AML-193 (cell line): ENCODE results near the gene ESCO1.
"Not testable (repeated sequence)": the region's sequence is repeated elsewhere in the genome, so short reads cannot be mapped to it uniquely, and the experiment has no call there.

Source experiments
- DNase-seq, 2 experiments: peaks; one replicate each; lab custom pipeline; 2025; lab: John Stamatoyannopoulos, UW

The ESCO1 gene

DNA sequence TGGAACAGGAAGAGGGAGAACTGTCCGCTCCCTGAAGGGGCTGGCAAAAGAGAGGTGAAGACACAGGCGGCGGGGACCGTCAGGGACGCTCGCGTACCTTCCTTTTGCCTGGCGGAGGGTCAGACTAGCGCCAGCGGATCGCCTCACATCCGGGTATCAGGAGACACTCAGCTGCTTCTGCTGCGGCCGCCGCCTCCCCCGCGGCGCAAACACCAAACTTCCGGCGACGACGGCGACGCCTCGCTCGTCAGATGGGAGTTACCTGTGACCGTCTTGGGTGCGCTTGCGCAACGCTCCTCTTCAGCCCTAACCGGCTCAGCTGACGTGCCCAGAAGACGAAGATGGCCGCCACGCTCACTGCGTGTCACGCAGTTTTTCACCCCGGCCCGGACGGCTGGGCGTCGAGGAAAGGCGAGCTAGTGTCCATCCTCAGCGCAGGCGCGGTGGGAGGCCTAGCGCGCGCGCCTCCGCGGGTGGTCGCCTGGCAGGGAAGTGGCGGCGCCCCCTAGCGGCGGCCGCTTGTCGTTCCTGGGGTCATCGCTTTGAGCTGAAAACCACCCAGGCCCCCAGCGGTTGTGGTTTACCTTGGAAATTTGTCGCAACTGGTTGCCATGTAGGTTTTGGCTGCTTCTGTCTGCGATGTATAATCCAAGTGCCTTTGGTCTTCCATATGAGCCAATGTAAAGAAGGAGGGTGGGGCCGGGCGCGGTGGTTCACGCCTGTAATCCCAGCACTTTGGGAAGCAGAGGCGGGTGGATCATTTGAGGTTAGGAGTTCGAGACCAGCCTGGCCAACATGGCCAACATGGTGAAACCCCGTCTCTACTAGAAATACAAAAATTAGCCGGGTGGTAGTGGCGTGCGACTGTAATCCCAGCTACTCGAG lies at the start of gene ESCO1:
ESCO1 (minus strand) TSS at position 179 of the 885 bp plus-strand sequence. CDS start 25,861 bp downstream, outside the sequence.
- DNase-seq: peak; percentile 97 to 99

- not testable (repeated sequence) for DNase-seq
Observed at GRCh38 chr18:21640375-21640774, 39.9 kb upstream of the ESCO1 start.

DNA sequence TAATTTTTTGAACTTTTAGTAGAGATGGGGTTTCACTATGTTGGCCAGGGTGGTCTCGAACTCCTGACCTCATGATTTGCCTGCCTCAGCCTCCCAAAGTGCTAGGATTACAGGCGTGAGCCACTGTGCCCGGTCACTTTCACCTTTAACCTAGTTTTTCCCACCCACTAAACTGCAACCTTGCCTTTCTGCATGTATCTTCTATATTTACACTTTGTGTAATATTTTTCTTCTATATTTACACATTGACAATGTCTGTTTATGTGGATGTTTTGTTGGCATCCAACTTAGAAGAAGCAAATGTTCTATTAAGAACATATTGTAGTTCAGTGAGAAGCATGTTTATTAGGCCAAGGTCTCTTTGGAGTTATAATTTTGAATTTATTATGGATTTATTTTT lies 38.3 kb upstream of the ESCO1 start:
- no peak for DNase-seq

- no peak for DNase-seq
Observed at GRCh38 chr18:21636769-21637168, 36.3 kb upstream of the ESCO1 start.

GRCh38 chr18:21634588-21635199 lies 34.2 kb upstream of the ESCO1 start:
- DNase-seq: no peak

GRCh38 chr18:21632393-21632792 lies 31.9 kb upstream of the ESCO1 start:
- peak; percentile 18 to 22 for DNase-seq

- no peak for DNase-seq
Observed at GRCh38 chr18:21629089-21629832, 28.8 kb upstream of the ESCO1 start.

GRCh38 chr18:21621640-21622039 lies 21.1 kb upstream of the ESCO1 start:
- not testable (repeated sequence) for DNase-seq

DNA sequence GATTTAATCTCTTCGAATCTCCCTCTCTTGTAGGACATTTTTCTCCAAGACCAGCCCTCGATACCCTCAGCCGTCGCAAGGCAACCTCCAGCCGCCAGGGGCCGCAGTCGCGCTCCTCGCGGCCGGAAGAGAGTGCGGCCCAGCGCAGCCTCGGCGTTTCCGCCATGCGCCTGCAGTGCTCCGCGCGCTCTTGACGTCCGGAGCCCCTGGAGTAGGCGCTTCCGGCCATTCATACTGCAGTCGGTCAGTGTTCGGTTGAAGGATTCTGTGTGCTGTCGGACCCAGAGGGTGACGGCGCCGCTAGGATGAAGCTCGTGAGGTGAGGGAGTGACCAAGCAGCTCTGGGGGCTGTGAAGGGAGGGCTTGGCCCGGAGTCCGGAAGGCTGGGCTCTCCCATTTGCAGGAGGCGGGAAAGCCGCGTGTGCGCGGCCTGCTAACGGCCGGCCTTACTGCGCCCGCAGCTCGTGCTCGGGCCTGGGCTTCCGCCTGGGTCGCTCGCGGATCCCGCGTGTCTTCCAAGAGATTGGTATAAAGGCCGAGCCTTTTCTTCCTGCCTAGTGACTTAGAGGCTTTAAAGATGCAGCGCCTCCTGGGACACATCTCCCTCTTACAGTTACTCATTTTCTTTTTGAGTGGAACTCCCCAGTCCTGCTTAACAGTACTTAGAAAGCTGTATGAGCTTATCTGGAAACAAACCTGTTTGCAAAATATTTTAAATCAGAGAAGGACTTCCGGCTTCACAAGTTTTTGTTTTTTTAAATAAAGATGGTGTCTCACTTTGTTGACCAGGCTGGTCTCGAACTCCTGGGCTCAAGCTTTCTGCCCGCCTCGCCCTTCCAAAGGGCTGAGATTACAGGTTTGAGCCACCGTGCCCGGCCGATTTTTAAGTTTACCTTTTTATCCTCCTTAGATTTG lies 11.9 kb upstream of the ESCO1 start, which contains the start of gene SNRPD1:
SNRPD1 (plus strand) TSS at position 190 of the 915 bp plus-strand sequence; CDS start at position 306, 116 bp downstream.
- peak; percentile 85 to 87 for DNase-seq

GRCh38 chr18:21611401-21612124 lies 11.1 kb upstream of the ESCO1 start:
- not testable (repeated sequence) for DNase-seq

- DNase-seq: no peak
Observed at GRCh38 chr18:21605213-21605612, 4.7 kb upstream of the ESCO1 start.

DNA sequence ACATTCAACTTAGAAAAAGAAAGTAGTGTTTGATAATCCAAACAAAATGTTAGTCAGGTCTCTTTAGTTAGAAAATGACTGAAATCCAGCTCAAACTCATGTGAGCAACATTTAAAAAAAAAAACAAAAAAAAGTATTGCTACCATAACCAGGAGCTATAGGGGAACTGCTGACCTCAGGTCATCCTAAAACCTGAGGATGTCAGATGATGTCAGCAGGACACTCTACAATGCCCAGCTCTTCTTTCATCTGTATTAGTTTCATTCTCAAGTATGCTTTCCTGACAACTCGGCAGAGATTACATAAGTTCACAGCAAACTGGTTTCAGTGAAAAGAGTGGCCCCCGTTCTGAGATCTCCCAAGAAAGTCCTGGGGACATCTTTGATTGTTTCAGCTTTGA lies 4.2 kb upstream of the ESCO1 start:
- no peak for DNase-seq

DNA sequence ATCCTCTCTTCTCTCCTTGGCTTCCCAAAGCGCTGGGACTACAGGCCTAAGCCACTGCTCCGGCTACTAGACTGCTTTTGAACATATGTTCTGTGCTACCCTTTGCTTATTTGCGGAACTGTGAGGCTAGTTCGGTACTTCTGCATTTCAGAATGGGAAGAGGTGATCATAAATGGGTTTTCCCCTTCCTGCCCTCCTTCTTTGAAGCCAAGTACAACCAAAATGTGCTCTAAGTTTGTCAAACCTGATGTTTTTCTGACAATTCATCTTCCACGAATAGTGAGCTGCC lies 1.7 kb upstream of the ESCO1 start:
- DNase-seq: peak; percentile 44 to 67

DNA sequence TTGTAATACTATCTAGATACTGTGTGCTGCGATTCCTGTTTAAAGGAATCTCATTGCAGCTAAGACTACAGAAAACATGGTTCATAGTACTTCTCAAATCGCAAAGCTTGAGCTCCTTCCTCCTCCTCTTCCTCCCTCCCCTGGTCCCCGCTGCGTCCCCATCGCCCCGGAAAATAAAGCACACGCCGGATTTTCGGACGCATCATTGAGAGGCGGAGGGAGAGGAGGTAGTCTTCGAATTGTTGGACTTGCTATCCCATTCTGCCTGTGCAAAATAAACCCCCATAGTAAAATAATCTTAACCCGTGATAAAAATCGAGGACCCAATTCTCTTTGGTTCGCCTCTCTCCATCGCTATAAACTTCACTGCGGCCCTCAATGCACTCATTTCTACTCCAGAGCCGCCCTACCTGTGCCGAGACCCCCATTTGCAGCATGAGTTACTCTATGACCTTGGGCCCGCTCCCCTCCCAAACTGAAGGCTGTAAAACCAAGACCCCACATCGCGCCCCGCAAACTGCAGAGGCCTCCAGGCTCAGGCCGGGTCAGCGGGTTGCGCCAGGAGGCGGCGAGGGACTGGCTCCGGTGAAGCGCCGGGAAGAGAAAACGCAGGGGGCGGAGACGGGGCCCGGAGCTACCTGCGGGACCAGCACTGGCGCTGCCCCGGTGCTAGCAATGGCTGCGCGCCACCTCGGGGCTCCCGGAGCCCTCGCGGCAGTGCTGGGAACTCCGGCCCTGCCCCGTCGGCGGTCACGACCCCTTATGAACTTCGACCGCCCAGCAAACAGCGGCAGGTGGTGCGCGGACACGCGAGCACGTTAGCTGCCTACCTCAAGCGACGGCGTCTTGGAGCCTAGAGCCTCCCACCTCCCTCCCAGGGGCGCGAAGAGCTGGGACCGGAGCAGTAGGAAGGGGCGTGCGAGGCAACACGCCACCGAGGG lies 649 bp downstream of the ESCO1 start:
- peak in 1 of 2 experiments; percentile 44 for DNase-seq

- DNase-seq: peak; percentile 22 to 44
Observed at GRCh38 chr18:21598726-21599584, 1.5 kb downstream of the ESCO1 start.

DNA sequence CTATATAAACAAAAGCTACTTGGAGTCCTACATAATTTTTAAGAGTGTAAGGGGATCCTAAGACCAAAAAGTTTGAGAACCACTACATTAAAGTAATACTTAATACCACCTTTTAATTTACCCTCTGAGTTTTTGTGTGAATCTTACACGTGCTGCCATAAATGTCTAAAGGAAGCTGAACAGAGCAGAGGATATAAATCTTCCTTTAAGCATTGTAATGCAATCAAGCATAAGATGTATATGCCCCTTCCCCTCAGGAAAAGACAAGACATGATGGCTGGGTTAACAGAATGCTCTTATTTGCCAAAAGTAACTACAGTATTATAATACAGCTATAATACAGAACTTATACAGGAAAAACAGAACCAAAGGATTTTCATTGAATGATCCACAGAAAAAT lies 2.9 kb downstream of the ESCO1 start:
- no peak for DNase-seq

- DNase-seq: no peak
Observed at GRCh38 chr18:21593540-21594257, 6.8 kb downstream of the ESCO1 start.

DNA sequence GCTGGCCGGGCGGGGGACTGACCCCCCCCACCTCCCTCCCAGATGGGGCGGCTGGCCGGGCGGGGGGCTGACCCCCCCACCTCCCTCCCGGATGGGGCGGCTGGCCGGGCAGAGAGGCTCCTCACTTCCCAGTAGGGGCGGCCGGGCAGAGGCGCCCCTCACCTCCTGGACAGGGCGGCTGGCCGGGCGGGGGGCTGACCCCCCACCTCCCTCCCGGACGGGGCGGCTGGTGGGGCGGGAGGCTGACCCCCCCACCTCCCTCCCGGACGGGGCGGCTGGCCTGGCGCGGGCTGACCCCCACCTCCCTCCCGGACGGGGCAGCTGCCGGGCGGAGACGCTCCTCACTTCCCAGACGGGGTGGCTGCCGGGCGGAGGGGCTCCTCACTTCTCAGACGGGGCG lies 8.1 kb downstream of the ESCO1 start:
- DNase-seq: not testable (repeated sequence)
